ENCODE measurements around the gene ZNF646.

- no peak for TF ChIP-seq CTCF (IDR thresholded peaks at IDR 0.05)
- no peak for TF ChIP-seq EZH2phosphoT487 (IDR thresholded peaks at IDR 0.05)
- no peak for TF ChIP-seq EZH2 (IDR thresholded peaks at IDR 0.05)
These were observed 7.5 kb downstream of the ZNF646 start for GRCh38 chr16:31081428-31082351.

Data from neural progenitor cell (in vitro differentiated cells).